ENCODE data around the gene TRMT112. TPM values are rescaled to one million over a fixed set of nuclear protein-coding genes. Genes with fewer than 3 reads are reported as not detected.

The TRMT112 gene
- total RNA-seq, 3 donors from 2014 or later, result 48.5 to 122 (median 63.5) TPM

- TF ChIP-seq CTCF (IDR thresholded peaks at IDR 0.05), result no peak
- ATAC-seq (peak; percentile 15), DNase-seq (peak in 2 of 3 donors; percentile 57 to 73)
- no peaks in the 10 kb centered on the region for H3K9me3 ChIP-seq
- no peak overlapping the region for H3K4me3 ChIP-seq
- peaks cover 22% of the 10 kb centered on the region for H3K4me1 ChIP-seq (ENCODE audit: low read depth)
- intact Hi-C loops (cut with DNase I, micrococcal nuclease), result no loop called here
- peaks cover 10% of the 10 kb centered on the region for H3K36me3 ChIP-seq (ENCODE audit: low read depth)
Observed at GRCh38 chr11:64357904-64358535, 40.7 kb upstream of the TRMT112 start.

- intact Hi-C loops (cut with DNase I, micrococcal nuclease), result no loop called here
- TF ChIP-seq CTCF (IDR thresholded peaks at IDR 0.05), result no peak
- ATAC-seq, result no peak
- H3K4me1 ChIP-seq (ENCODE audit: low read depth), result peaks cover 22% of the 10 kb centered on the region
- no peak overlapping the region for H3K4me3 ChIP-seq
- peak in 1 of 3 donors; percentile 40 for DNase-seq
- H3K36me3 ChIP-seq (ENCODE audit: low read depth), result peaks cover 5% of the 10 kb centered on the region
- H3K9me3 ChIP-seq, result no peaks in the 10 kb centered on the region
Observed at GRCh38 chr11:64357446-64357845, 40.1 kb upstream of the TRMT112 start.

- no peak for ATAC-seq
- DNase-seq, result peak in 2 of 3 donors; percentile 50 to 65
- intact Hi-C loops (cut with DNase I, micrococcal nuclease), result no loop called here
Observed at GRCh38 chr11:64356498-64357411, 39.4 kb upstream of the TRMT112 start.

GRCh38 chr11:64355078-64355940 is 38.0 kb upstream of the TRMT112 start:
- ATAC-seq (peak; percentile 73), DNase-seq (peak; percentile 83 to 88 (median 87))
- peaks cover 17% of the 10 kb centered on the region for H3K4me1 ChIP-seq (ENCODE audit: low read depth)
- no peaks in the 10 kb centered on the region for H3K36me3 ChIP-seq (ENCODE audit: low read depth)
- no peaks in the 10 kb centered on the region for H3K9me3 ChIP-seq
- H3K4me3 ChIP-seq, result no peak overlapping the region
- intact Hi-C loops (cut with DNase I, micrococcal nuclease), result no loop called here
- peak; percentile 41 for TF ChIP-seq CTCF (IDR thresholded peaks at IDR 0.05)

More at GRCh38 chr11:64356498-64357411, 39.4 kb upstream of the TRMT112 start:
- peaks cover 22% of the 10 kb centered on the region for H3K4me1 ChIP-seq (ENCODE audit: low read depth)
- H3K4me3 ChIP-seq, result no peak overlapping the region
- H3K36me3 ChIP-seq (ENCODE audit: low read depth), result no peaks in the 10 kb centered on the region
- H3K9me3 ChIP-seq, result no peaks in the 10 kb centered on the region
- no peak for TF ChIP-seq CTCF (IDR thresholded peaks at IDR 0.05)

Data from mucosa of descending colon (tissue), 3 donors.